ENCODE results near the gene PLLP. TPM values are rescaled to one million over a fixed set of nuclear protein-coding genes. Genes with fewer than 3 reads are reported as not detected.

The PLLP gene
- polyA plus RNA-seq, 3 donors: 0.52 to 1.2 (median 0.97) TPM

- Histone ChIP-seq H3K79me2 (ENCODE audit: insufficient read depth, low read length) (no peaks in the 10 kb centered on the region), H3K4me1 (ENCODE audit: control insufficient read depth in 1 of 2, insufficient read depth in 2 of 2, low read length in 2 of 2) (peaks cover 19 to 20% of the 10 kb centered on the region in 2 donors), H4K20me1 (ENCODE audit: insufficient read depth, low read length) (no peaks in the 10 kb centered on the region), H2AFZ (ENCODE audit: insufficient read depth, low read depth, low read length, poor library complexity, severe bottlenecking) (no peak overlapping the region), H3K9me3 (replicated peaks in 1 of 2; ENCODE audit: control insufficient read depth in 1 of 2, insufficient read depth in 1 of 2, low read length in 2 of 2) (no peaks in the 10 kb centered on the region), H3K27ac (ENCODE audit: low read depth in 1 of 2, low read length in 2 of 2) (no peak overlapping the region), H3K36me3 (replicated peaks in 1 of 2; ENCODE audit: control insufficient read depth in 1 of 2, insufficient read depth in 2 of 2, low read length in 2 of 2) (no peaks in the 10 kb centered on the region), H3K27me3 (ENCODE audit: control insufficient read depth in 2 of 2, insufficient read depth in 2 of 2, low read length in 2 of 2) (no peaks in the 10 kb centered on the region), H3K9ac (ENCODE audit: insufficient read depth, low read length, poor library complexity, severe bottlenecking) (no peak overlapping the region), H3K4me2 (replicated peaks; ENCODE audit: extremely low read depth, low read length, poor library complexity, severe bottlenecking) (peak overlapping the region; percentile 34), H3K4me3 (replicated peaks in 1 of 3; ENCODE audit: low read depth in 2 of 3, low read length in 3 of 3) (peak overlapping the region in 1 of 3 experiments; percentile 38)
- TF ChIP-seq, protein P1, sequence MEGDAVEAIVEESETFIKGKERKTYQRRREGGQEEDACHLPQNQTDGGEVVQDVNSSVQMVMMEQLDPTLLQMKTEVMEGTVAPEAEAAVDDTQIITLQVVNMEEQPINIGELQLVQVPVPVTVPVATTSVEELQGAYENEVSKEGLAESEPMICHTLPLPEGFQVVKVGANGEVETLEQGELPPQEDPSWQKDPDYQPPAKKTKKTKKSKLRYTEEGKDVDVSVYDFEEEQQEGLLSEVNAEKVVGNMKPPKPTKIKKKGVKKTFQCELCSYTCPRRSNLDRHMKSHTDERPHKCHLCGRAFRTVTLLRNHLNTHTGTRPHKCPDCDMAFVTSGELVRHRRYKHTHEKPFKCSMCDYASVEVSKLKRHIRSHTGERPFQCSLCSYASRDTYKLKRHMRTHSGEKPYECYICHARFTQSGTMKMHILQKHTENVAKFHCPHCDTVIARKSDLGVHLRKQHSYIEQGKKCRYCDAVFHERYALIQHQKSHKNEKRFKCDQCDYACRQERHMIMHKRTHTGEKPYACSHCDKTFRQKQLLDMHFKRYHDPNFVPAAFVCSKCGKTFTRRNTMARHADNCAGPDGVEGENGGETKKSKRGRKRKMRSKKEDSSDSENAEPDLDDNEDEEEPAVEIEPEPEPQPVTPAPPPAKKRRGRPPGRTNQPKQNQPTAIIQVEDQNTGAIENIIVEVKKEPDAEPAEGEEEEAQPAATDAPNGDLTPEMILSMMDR (IDR thresholded peaks at IDR 0.05): no peak
- H3K27ac Mint-ChIP-seq: peak overlapping the region in 1 of 7 donors; percentile 50
- WGBS (ENCODE audit: insufficient coverage): 56% methylated on average over 14 of the region's 19 CpGs
- H3K4me3 Mint-ChIP-seq: peak overlapping the region in 1 of 2 donors; percentile 59
- H3K27me3 Mint-ChIP-seq (ENCODE audit: low read depth in 3 of 3): peaks cover 14 to 20% (median 15%) of the 10 kb centered on the region in 3 donors
- intact Hi-C loops (cut with micrococcal nuclease): loop anchor here (5.0 to 10.0 kb wide), 2 partner anchors 216 to 434 kb away; partner anchors contain the start of gene KATNB1 (in 1 of the 2)
- no peak for DNase-seq
- H3K9me3 Mint-ChIP-seq: peaks cover 0 to 2% (median 0%) of the 10 kb centered on the region in 7 donors
- peaks cover 4% of the 10 kb centered on the region for H3K4me1 Mint-ChIP-seq
- no peaks in the 10 kb centered on the region for H3K36me3 Mint-ChIP-seq
Measured at GRCh38 chr16:57301126-57301817, 16.8 kb upstream of the PLLP start.

- H3K9ac ChIP-seq (ENCODE audit: insufficient read depth, low read length, poor library complexity, severe bottlenecking): peak overlapping the region; percentile 60
- no peaks in the 10 kb centered on the region for H3K79me2 ChIP-seq (ENCODE audit: insufficient read depth, low read length)
- no peak overlapping the region for H3K27ac Mint-ChIP-seq
- peaks cover 4% of the 10 kb centered on the region for H3K4me1 Mint-ChIP-seq
- H2AFZ ChIP-seq (ENCODE audit: insufficient read depth, low read depth, low read length, poor library complexity, severe bottlenecking): no peak overlapping the region
- H3K9me3 Mint-ChIP-seq: peaks cover 0 to 2% (median 0%) of the 10 kb centered on the region in 7 donors
- peak overlapping the region in 1 of 2 donors; percentile 59 for H3K4me3 Mint-ChIP-seq
- no peaks in the 10 kb centered on the region for H3K36me3 ChIP-seq (replicated peaks in 1 of 2; ENCODE audit: control insufficient read depth in 1 of 2, insufficient read depth in 2 of 2, low read length in 2 of 2)
- H3K4me1 ChIP-seq (ENCODE audit: control insufficient read depth in 1 of 2, insufficient read depth in 2 of 2, low read length in 2 of 2): peaks cover 19 to 20% of the 10 kb centered on the region in 2 donors
- no peaks in the 10 kb centered on the region for H3K36me3 Mint-ChIP-seq
- H4K20me1 ChIP-seq (ENCODE audit: insufficient read depth, low read length): no peaks in the 10 kb centered on the region
- no peaks in the 10 kb centered on the region for H3K9me3 ChIP-seq (replicated peaks in 1 of 2; ENCODE audit: control insufficient read depth in 1 of 2, insufficient read depth in 1 of 2, low read length in 2 of 2)
- TF ChIP-seq, protein P1 (IDR thresholded peaks at IDR 0.05): peak; percentile 91
- no peaks in the 10 kb centered on the region for H3K27me3 ChIP-seq (ENCODE audit: control insufficient read depth in 2 of 2, insufficient read depth in 2 of 2, low read length in 2 of 2)
- H3K4me3 ChIP-seq (replicated peaks in 1 of 3; ENCODE audit: low read depth in 2 of 3, low read length in 3 of 3): peak overlapping the region; percentile 56 to 87 (median 59)
- DNase-seq: peak; percentile 99
- peak overlapping the region; percentile 80 for H3K27ac ChIP-seq (ENCODE audit: low read depth in 1 of 2, low read length in 2 of 2)
- peaks cover 14 to 18% (median 15%) of the 10 kb centered on the region in 3 donors for H3K27me3 Mint-ChIP-seq (ENCODE audit: low read depth in 3 of 3)
- H3K4me2 ChIP-seq (replicated peaks; ENCODE audit: extremely low read depth, low read length, poor library complexity, severe bottlenecking): peak overlapping the region; percentile 83
- WGBS (ENCODE audit: insufficient coverage): 2% methylated on average over 31 of the region's 36 CpGs
- intact Hi-C loops (cut with micrococcal nuclease): loop anchor here (1.0 to 10.0 kb wide), 3 partner anchors 117 to 434 kb away; partner anchors contain the start of gene KATNB1 (in 1 of the 2)
Measured at GRCh38 chr16:57300387-57301125, 16.1 kb upstream of the PLLP start.

Data from CD14-positive monocyte (primary cell).